Erythroblast (primary cell): ENCODE data around the gene SEPTIN5.

Experiments
- GATA1 ChIP-seq: IDR thresholded peaks from 2 replicates; pipeline ENCODE4 v1.6.1; 2011; ENCODE audit warnings: low read depth, mild to moderate bottlenecking, control low read depth, low read length, moderate library complexity
- POLR2A ChIP-seq: IDR thresholded peaks from 2 replicates; pipeline ENCODE4 v1.6.1; 2011; ENCODE audit warnings: mild to moderate bottlenecking, low read length

GRCh38 chr22:19703869-19704268 lies 10.4 kb upstream of the SEPTIN5 start:
- TF ChIP-seq POLR2A (no peak), GATA1 (no peak)
